ENCODE measurements around the gene NSMCE1.

Gene NSMCE1

GRCh38 chr16:27228621-27229501 lies 39.7 kb downstream of the NSMCE1 start:
- no peak for DNase-seq

DNA sequence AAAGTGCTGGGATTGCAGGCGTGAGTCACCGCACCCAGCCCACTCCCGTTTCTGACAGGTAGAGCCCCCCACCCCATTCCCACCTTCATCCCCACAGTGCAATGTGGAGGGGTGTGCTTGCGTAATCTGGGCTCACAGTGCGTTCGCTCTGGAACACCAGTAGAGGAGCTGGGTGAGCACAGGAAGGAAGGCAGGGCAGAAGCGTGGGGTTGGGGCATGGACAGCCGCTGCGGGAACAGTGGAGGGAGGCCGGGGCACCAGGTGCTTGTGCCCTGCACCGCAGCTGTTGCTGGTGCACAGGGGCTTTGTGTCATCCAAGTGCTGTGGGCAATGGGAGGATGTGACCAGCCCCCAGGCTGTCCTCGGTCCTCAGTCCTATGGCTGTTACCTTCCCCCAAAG lies 40.5 kb downstream of the NSMCE1 start:
- DNase-seq, result no peak

- no peak for DNase-seq
Observed at GRCh38 chr16:27226976-27227705, 41.4 kb downstream of the NSMCE1 start.

GRCh38 chr16:27226476-27226875 lies 42.1 kb downstream of the NSMCE1 start:
- peak; percentile 71 for DNase-seq

DNA sequence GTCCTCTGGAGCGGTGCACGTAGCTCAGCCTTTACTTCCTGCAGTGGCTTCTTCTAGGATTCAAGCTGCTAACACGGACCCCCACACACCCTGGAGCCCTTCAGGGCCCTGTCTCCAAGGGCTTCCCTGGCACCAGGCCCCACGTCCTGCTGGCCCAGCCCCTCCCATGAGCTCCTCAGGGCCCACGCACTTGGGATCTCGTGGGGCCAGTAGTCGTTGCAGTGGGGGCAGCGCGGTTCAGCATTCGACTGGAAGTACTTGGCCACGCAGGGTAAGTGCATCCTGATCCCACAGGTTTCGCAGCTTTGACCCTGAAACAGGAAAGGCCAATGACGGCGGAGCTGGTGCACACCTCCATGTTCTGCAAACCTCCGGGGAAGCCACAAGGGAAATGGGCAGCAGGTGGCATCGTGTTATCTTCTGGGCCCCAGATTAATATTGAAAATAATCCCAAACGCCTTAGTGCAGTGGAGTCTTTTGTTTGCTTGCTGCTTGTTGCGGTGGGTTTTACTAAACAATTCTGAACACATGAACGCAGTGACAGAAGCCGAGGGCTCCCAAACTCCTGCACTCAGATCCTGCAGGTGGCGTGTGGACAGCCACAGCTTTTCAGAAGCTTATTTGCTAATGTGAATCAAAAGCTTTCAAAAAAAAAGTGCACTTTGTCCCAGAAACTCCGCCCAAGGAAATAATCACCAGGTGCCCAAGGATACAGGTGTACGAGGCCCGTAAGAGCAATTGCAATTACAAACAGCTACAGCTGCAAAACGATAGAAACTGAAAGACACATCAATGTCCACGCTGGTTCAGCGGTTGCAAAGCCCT lies 42.8 kb downstream of the NSMCE1 start:
- DNase-seq, result peak; percentile 68

- no peak for DNase-seq
Observed at GRCh38 chr16:27224741-27225300, 43.8 kb downstream of the NSMCE1 start.

DNA sequence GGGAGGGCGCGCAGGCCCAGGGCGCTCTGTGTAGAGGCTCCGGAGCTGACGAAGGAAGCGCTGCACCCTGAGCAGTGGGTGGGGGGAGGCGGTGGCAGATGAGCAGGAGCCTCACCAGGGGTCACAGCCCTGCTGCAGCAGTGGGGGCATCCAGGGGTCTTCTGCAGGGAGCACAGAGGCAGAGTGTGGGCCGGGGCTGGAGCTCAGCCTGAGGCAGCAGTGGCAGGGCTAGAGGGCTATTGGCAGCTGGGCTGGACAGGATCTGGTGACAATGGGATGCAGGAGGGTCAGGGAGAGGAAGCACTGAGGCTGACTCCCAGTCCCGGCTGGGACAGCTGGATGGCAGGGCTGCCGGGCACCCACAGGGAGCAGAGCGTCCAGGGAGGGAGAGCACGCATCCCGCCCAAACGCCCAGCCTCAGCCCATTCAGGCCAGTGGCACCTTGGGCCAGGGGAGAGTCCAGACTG lies 44.3 kb downstream of the NSMCE1 start:
- no peak for DNase-seq

DNA sequence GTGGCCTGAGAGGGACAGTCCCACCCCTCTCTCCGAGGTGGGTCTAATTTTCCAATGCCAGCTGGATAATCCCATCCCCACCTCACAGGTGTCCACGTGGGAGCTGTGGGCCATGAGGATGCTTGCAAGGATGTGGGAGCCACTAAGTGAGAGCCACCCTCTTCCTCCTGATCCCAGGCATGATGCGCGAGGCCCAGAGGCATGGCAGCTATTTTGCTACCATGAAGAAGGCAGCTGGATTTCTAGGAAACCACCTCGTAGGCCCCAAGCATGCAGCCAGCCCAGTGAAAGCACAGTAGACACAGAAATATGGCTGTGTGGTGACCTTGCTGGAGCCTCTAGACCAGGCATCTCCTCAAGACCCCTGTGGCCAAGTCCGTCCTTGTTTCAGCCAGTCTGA lies 44.9 kb downstream of the NSMCE1 start:
- no peak for DNase-seq

DNA sequence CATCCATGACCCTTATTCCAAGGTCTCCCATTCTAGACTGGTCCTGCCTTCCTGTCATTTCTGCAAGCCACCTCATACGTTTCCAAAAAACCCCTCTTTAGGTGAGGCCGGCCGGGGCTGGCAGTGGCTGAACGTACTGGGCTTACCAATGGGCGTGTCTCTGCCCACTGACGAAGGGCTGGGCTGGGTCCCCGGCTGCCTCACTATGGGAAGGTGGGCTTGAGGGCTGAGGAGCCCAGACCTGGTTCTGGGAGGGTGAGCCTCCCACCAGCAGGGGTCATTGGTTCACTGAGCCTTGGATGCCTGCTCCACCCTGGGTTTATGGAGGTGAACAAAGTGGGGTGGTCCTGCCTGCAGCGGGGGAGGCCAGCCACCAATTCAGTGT lies 45.4 kb downstream of the NSMCE1 start:
- no peak for DNase-seq

- peak; percentile 80 for DNase-seq
Observed at GRCh38 chr16:27222249-27223225, 46.0 kb downstream of the NSMCE1 start.

- no peak for DNase-seq
Observed at GRCh38 chr16:27221576-27222248, 46.9 kb downstream of the NSMCE1 start.

DNA sequence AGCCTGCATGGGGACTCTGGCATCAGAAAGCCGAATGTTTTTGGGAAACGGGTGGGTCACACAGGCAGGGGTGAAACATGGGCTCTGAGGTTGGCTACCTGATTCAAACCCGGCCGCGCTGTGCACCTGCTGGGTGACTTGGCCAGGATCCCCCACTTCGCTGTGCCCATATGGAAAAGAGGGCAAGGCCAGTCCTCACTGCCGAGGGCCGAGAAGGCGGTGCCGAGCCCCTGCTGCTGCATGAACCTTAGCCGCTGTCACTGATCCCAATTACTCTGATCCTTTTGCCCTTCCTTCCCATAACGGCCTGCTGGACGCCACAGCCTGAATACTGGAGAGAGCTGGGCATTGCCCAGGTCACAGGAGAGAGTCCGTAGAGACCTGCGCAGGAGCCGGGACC lies 47.6 kb downstream of the NSMCE1 start:
- DNase-seq, result no peak

DNA sequence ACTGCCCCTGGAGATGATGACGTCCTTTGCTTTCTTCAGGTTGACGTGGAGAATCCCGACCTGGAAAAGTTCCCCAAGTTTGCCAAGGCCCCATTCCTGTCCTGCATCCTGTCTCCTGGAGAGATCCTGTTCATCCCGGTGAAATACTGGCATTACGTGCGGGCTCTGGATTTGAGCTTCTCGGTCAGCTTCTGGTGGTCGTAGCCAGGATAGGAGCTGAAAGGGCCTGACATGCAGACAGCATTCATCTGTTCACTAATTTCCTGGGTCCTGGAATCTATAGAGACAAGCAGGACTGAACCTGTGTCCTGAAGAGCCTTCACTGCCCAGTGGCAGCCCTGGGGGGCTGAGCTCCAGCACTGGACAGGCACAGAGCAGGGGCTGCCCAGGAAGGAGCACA lies 48.0 kb downstream of the NSMCE1 start:
- DNase-seq, result no peak

GRCh38 chr16:27220120-27220519 lies 48.5 kb downstream of the NSMCE1 start:
- DNase-seq, result no peak

GRCh38 chr16:27219161-27219560 lies 49.4 kb downstream of the NSMCE1 start:
- peak; percentile 17 for DNase-seq

- DNase-seq, result no peak
Observed at GRCh38 chr16:27218756-27219155, 49.8 kb downstream of the NSMCE1 start.

DNA sequence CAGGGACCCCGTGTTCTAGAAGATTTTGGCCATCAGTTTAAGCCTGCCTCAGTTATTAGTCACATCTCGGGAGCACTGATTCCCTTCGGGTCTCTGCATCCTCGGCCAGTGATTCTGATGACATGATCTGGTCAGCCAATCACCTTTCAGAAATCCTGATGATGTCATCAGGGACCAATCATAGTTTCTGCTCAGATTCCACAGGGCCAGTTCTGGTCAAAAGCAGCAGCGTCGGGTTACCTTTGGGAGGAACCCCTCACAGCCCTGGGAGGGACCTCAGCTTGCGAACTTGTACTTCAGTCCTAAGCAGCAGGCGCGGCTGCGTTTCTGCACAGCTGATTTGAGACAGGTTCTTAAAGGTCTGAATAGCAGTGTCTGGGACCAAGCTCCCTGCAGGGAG lies 51.3 kb downstream of the NSMCE1 start:
- no peak for DNase-seq

DNA sequence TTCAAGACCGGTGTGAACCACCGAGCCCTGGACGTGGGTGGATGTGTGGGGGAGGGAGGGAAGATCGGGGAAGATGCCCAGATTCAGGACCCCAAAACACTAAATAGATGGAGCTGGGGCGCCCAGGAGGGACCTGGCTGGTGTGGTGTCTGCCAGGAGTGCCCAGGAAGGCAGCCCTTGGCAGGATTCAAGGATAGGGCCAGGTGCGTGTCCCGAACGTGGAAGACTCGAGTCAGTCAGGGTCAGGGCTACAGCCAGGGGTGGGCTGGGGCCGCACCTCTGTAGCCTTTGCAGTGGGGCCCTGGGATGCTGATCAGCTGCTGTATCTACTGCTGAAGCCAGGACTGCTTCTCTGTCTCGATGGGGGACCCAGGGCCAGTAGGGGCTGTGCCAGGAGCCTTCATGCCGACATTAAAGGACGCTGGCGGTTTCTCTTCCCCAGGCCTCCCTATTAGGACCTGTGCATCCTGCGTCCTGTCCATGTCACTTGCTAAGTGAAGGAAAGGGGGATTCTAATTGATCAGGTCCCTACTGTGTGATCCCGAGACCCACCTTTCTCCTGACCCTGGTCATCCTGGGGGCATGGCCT lies 52.2 kb downstream of the NSMCE1 start:
- DNase-seq, result no peak

DNA sequence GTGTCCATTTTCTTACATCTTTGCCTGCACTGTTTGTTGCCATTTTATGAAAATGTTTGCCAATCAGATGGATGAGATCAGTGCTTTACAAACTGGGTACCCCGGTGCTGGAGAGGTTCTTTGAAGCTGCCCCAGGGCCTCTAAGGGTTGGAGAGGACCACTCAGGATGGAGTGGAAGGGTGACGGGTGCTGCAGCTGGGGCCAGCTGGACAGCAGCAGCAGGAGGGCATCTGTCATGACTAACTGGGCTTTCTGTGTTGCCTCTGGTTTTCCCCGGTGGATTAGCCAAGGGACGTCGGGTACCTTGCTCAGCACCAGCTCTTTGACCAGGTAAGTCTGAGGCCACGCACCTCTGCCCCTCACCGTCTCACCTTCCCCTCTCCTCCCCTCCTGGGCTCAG lies 52.9 kb downstream of the NSMCE1 start:
- no peak for DNase-seq

DNA sequence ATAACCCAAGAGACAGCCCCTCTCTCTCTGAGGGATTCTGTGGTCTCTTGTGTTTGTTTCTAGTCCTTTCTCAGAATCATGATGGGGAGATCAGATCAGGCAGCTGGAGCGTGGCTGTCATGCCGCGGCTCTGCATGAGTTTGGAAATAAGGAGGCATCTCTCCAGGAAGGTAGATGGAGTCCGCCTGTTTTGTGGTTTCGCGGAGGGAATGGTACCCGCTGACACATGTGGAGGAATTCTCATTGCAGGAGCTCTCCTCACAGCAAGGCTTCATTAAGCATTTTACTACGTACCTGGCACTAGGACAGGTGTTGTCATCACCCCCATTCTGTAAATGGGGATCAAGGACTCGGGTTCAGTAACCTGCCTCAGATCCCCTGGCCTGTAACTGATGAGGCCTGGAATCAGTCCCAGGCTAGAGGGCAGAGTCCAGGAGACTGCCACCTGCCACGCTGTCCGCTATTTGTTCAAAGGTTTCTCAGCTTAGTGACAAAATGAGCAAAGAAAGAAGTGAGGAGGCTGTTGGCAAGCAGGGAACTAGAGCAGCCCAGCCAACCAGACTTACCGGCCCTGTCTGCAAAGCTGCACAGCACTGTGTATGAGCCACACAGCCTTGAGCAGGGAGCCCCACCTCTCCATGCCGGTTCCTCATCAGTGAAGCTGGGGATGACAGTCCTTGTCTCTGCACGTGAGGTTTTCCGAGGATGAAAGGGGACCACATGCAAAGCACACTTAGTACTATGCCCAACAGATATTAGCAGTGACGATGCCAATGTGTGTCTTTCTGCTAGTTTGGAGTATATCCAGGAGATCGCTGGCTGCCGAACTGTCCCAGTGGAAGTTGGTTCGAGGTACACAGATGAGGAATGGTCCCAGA lies 54.2 kb downstream of the NSMCE1 start:
- DNase-seq, result no peak
